A549 (cell line): ENCODE data around the gene DNMT3B.

Experiments
- CEBPB ChIP-seq, 2 experiments: fragments of >200 bp in 1 of 2; sonication (Bioruptor Twin) in 1 of 2; formaldehyde crosslinking in 1 of 2; IDR thresholded peaks; 2 replicates each; pipeline ENCODE4 v1.6.1; 2012 to 2016
- HOXB5 ChIP-seq: fragments of 250-450 bp; sonication (Bioruptor Pico); IDR thresholded peaks from 2 replicates; pipeline ENCODE4 v1.5.0; 2020; ENCODE audit warnings: mild to moderate bottlenecking, moderate library complexity
- MAFK ChIP-seq: fragments of 450-650 bp; IDR thresholded peaks from 2 replicates; pipeline ENCODE4 v1.6.1; 2014; ENCODE audit not compliant: partially characterized antibody
- MYC ChIP-seq: IDR thresholded peaks from 2 replicates; pipeline ENCODE4 v1.6.1; 2012; ENCODE audit warnings: mild to moderate bottlenecking, inconsistent platforms, low read length, improper control_type of control experiment, borderline replicate concordance
- NR3C1 ChIP-seq: fragments of >200 bp; sonication (Bioruptor Twin); formaldehyde crosslinking; IDR thresholded peaks from 3 replicates; pipeline ENCODE4 v1.6.1; 2017
- POLR2A ChIP-seq: IDR thresholded peaks from 2 replicates; pipeline ENCODE4 v1.6.1; 2012; ENCODE audit warnings: mild to moderate bottlenecking, low read length
- TF ChIP-seq, protein P1 (sequence below): fragments of >200 bp; sonication (Bioruptor Twin); formaldehyde crosslinking; IDR thresholded peaks from 3 replicates; pipeline ENCODE4 v1.5.1; 2016
- TF ChIP-seq, protein P2 (sequence below): fragments of 200-600 bp; sonication (generic); IDR thresholded peaks from 2 replicates; pipeline ENCODE4 v1.6.1; 2016; ENCODE audit warnings: antibody characterized with exemption, mild to moderate bottlenecking, moderate library complexity

DNA sequence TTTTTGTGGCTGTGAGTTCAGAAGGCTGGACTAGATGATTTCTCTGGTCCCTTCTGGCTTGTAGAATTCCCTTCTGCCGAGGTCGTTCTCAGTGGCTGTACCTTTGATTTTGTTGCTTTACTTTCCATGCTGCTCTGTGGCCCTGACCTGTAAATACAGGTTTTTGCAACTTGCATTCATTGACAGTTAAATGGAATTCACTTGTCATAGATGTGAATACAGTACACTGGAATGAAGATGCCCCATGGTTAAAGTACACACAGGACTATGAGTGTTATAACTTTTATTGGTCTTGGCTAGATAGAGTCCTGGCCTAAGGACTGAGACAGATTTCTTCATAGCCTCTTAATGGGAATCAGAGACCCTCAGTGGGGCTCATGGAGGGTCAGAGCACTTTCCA is 83.6 kb downstream of the DNMT3B start:
- no peak for TF ChIP-seq MYC
- no peak for TF ChIP-seq HOXB5
- no peak for TF ChIP-seq MAFK
- TF ChIP-seq, protein P1, sequence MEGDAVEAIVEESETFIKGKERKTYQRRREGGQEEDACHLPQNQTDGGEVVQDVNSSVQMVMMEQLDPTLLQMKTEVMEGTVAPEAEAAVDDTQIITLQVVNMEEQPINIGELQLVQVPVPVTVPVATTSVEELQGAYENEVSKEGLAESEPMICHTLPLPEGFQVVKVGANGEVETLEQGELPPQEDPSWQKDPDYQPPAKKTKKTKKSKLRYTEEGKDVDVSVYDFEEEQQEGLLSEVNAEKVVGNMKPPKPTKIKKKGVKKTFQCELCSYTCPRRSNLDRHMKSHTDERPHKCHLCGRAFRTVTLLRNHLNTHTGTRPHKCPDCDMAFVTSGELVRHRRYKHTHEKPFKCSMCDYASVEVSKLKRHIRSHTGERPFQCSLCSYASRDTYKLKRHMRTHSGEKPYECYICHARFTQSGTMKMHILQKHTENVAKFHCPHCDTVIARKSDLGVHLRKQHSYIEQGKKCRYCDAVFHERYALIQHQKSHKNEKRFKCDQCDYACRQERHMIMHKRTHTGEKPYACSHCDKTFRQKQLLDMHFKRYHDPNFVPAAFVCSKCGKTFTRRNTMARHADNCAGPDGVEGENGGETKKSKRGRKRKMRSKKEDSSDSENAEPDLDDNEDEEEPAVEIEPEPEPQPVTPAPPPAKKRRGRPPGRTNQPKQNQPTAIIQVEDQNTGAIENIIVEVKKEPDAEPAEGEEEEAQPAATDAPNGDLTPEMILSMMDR = no peak
- TF ChIP-seq NR3C1 = no peak
- TF ChIP-seq CEBPB (IDR thresholded peaks at IDR 0.05) = no peak
- TF ChIP-seq POLR2A = no peak
- TF ChIP-seq, protein P2, sequence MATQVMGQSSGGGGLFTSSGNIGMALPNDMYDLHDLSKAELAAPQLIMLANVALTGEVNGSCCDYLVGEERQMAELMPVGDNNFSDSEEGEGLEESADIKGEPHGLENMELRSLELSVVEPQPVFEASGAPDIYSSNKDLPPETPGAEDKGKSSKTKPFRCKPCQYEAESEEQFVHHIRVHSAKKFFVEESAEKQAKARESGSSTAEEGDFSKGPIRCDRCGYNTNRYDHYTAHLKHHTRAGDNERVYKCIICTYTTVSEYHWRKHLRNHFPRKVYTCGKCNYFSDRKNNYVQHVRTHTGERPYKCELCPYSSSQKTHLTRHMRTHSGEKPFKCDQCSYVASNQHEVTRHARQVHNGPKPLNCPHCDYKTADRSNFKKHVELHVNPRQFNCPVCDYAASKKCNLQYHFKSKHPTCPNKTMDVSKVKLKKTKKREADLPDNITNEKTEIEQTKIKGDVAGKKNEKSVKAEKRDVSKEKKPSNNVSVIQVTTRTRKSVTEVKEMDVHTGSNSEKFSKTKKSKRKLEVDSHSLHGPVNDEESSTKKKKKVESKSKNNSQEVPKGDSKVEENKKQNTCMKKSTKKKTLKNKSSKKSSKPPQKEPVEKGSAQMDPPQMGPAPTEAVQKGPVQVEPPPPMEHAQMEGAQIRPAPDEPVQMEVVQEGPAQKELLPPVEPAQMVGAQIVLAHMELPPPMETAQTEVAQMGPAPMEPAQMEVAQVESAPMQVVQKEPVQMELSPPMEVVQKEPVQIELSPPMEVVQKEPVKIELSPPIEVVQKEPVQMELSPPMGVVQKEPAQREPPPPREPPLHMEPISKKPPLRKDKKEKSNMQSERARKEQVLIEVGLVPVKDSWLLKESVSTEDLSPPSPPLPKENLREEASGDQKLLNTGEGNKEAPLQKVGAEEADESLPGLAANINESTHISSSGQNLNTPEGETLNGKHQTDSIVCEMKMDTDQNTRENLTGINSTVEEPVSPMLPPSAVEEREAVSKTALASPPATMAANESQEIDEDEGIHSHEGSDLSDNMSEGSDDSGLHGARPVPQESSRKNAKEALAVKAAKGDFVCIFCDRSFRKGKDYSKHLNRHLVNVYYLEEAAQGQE = no peak
